ENCODE measurements around the gene BARX2. TPM values are rescaled to one million over a fixed set of nuclear protein-coding genes. Genes with fewer than 3 reads are reported as not detected.

Gene BARX2
- total and polyA plus RNA-seq, 12 donors, result 0.07 TPM; not detected in 11

- H3K36me3 ChIP-seq (replicated peaks in 1 of 2), result no peaks in the 10 kb centered on the region
- intact Hi-C loops (cut with DNase I), result no loop called here
- DNase-seq, result no peak
- H3K4me1 ChIP-seq (replicated peaks in 1 of 2), result no peaks in the 10 kb centered on the region
- no peak overlapping the region for H3K4me3 ChIP-seq
- WGBS, 4 donors, result 77 to 83% (median 79%) methylated on average over 7 of the region's 7 CpGs
- no peak for TF ChIP-seq POLR2A (IDR thresholded peaks at IDR 0.05)
- H3K9me3 ChIP-seq (replicated peaks in 1 of 3), result no peaks in the 10 kb centered on the region
- no peak overlapping the region for H3K27ac ChIP-seq
- H3K27me3 ChIP-seq, result no peaks in the 10 kb centered on the region
Observed at GRCh38 chr11:129416080-129416820, 40.6 kb downstream of the BARX2 start.

DNA sequence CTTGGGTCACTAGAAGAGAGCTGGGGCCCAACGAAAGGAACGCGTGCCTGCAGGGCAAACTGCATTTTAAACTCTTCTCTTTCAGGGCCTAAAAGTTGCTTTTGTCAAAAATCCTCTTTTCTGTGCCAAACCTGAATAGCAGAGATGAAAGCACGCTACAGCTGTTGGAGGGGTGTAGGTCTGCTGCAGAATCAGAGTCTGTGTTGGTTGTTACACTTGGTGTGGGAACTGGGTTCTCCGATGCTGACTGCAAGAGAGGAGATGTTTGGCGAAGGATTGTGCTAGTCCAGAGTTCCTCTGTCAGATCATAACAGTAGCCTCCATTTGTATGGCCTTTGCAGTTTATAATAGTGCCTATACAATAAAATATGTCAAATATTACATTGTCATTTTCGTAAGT is 41.8 kb downstream of the BARX2 start:
- intact Hi-C loops (cut with DNase I), result no loop called here
- Histone ChIP-seq H3K4me1 (replicated peaks in 1 of 2) (no peaks in the 10 kb centered on the region), H3K9me3 (replicated peaks in 1 of 3) (no peaks in the 10 kb centered on the region), H3K27ac (no peak overlapping the region), H3K27me3 (no peaks in the 10 kb centered on the region), H3K36me3 (replicated peaks in 1 of 2) (no peaks in the 10 kb centered on the region), H3K4me3 (no peak overlapping the region)
- WGBS, 4 donors, result 82 to 91% (median 88%) methylated on average over 7 of the region's 7 CpGs
- TF ChIP-seq POLR2A (IDR thresholded peaks at IDR 0.05) (no peak), CTCF (IDR thresholded peaks at IDR 0.05) (no peak)
- DNase-seq, result no peak

DNA sequence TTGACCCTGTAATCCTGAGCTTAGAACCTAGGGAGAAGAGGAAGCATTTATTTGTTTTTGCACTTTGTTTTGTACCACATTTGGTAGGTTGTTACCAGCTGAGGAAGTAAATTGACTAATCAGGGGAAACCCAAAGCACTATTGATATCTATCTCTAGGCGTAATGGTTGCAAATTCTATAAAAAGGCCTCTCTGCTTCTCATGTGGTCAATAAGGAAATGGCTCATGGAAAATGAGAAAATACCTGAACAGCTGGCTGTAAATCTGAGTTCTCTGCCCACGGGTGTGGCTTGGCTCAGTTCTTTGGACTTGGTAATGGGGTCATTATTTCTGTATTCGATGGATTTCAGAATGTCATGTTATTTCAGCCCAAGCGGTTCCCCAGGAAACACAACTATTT is 42.4 kb downstream of the BARX2 start:
- H3K4me1 ChIP-seq (replicated peaks in 1 of 2), result no peaks in the 10 kb centered on the region
- no peaks in the 10 kb centered on the region for H3K9me3 ChIP-seq (replicated peaks in 1 of 3)
- no peak for DNase-seq
- no peaks in the 10 kb centered on the region for H3K27me3 ChIP-seq
- TF ChIP-seq POLR2A (IDR thresholded peaks at IDR 0.05), result no peak
- TF ChIP-seq CTCF (IDR thresholded peaks at IDR 0.05), result no peak
- intact Hi-C loops (cut with DNase I), result no loop called here
- H3K4me3 ChIP-seq, result no peak overlapping the region
- no peak overlapping the region for H3K27ac ChIP-seq
- H3K36me3 ChIP-seq (replicated peaks in 1 of 2), result no peaks in the 10 kb centered on the region
- 67 to 74% (median 70%) methylated on average over 4 of the region's 4 CpGs for WGBS, 4 donors

GRCh38 chr11:129419386-129419785 is 43.7 kb downstream of the BARX2 start:
- Histone ChIP-seq H3K9me3 (replicated peaks in 1 of 3) (no peaks in the 10 kb centered on the region), H3K27ac (no peak overlapping the region), H3K4me3 (no peak overlapping the region), H3K4me1 (replicated peaks in 1 of 2) (no peaks in the 10 kb centered on the region), H3K27me3 (no peaks in the 10 kb centered on the region), H3K36me3 (replicated peaks in 1 of 2) (no peaks in the 10 kb centered on the region)
- intact Hi-C loops (cut with DNase I), result no loop called here
- DNase-seq, result no peak
- WGBS, 4 donors, result 86 to 95% (median 91%) methylated on average over 3 of the region's 3 CpGs
- TF ChIP-seq CTCF (IDR thresholded peaks at IDR 0.05), result no peak
- TF ChIP-seq POLR2A (IDR thresholded peaks at IDR 0.05), result no peak

GRCh38 chr11:129423426-129423825 is 47.8 kb downstream of the BARX2 start:
- Histone ChIP-seq H3K36me3 (replicated peaks in 1 of 2) (no peaks in the 10 kb centered on the region), H3K4me3 (no peak overlapping the region), H3K27ac (no peak overlapping the region), H3K9me3 (replicated peaks in 1 of 3) (no peaks in the 10 kb centered on the region), H3K4me1 (replicated peaks in 1 of 2) (no peaks in the 10 kb centered on the region), H3K27me3 (no peaks in the 10 kb centered on the region)
- DNase-seq, result no peak
- TF ChIP-seq POLR2A (IDR thresholded peaks at IDR 0.05) (no peak), CTCF (IDR thresholded peaks at IDR 0.05) (no peak)
- intact Hi-C loops (cut with DNase I), result no loop called here

Data from adrenal gland (tissue), 12 donors.